GM18873 (cell line): ENCODE measurements around the gene ZBTB32.
"Not testable (repeated sequence)": the region's sequence is repeated elsewhere in the genome, so short reads cannot be mapped to it uniquely, and the experiment has no call there.

ENCODE experiments used
- ATAC-seq: cut with Tn5 transposase; IDR thresholded peaks from one replicate; pipeline ENCODE4 v1.9.1; 2021; ENCODE audit warnings: mild to moderate bottlenecking, moderate library complexity, moderate number of reproducible peaks; ENCODE audit not compliant: unreplicated experiment, low FRiP score

ZBTB32 gene, protein sequence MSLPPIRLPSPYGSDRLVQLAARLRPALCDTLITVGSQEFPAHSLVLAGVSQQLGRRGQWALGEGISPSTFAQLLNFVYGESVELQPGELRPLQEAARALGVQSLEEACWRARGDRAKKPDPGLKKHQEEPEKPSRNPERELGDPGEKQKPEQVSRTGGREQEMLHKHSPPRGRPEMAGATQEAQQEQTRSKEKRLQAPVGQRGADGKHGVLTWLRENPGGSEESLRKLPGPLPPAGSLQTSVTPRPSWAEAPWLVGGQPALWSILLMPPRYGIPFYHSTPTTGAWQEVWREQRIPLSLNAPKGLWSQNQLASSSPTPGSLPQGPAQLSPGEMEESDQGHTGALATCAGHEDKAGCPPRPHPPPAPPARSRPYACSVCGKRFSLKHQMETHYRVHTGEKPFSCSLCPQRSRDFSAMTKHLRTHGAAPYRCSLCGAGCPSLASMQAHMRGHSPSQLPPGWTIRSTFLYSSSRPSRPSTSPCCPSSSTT

DNA sequence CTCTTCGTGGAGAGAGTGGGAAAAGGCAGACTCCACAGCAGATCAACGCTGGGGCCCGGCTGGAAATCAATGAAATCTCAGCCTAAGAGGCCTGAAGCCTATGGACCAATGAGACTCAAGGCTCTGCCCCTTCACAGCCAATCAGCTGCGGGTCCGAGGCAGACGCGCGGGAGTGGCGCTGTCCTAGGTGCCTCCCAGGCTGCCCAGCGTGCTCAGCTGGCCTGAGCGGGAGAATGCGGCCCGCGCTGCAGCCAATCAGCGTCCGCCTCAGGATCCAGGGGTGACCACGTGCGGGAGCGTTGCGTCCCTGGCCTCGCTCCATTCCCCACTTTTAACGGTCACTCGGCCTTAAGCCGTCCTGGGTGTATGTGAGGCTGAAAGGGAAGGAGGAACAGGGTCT lies at the start of gene ZBTB32:
Gene ZBTB32 (plus strand): TSS at position 341 of the 400 bp plus-strand sequence. CDS start 10,069 bp downstream, outside the sequence.
- ATAC-seq: no peak

DNA sequence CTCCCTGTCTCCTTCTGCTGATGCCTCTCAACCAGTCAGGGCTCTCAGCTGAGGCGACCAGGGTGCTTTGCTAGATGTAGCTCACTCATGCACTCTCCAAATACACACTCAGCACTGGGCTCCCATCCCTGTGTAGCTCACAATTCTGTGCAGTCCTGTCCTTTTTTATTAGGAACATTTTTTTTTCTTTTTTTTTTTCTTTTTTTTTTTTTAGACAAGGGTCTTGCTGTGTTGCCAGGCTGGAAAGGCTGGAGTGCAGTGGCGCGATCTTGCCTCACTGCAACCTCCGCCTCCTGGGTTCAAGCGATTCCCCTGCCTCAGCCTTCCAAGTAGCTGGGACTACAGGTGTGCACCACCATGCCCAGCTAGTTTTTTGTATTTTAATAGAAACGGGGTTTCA lies 49.5 kb upstream of the ZBTB32 start:
- ATAC-seq: not testable (repeated sequence)

DNA sequence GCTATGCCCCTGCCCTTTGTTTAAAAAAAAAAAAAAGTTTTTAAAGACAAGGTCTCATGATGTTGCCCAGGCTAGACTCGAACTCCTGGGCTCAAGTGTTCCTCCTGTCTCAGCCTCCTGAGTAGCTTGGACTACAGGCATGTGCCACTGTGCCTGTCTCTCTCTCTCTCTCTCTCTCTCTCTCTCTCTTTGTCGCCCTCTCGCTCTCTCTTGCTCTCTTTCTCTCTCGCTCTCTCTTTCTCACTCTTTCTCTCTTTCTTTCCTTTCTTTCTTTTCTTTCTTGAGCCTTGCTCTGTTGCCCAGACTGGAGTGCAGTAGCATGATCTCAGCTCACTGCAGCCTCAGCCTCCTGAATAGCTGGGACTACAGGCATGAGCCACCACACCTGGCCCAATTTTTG lies 48.8 kb upstream of the ZBTB32 start:
- no peak for ATAC-seq

DNA sequence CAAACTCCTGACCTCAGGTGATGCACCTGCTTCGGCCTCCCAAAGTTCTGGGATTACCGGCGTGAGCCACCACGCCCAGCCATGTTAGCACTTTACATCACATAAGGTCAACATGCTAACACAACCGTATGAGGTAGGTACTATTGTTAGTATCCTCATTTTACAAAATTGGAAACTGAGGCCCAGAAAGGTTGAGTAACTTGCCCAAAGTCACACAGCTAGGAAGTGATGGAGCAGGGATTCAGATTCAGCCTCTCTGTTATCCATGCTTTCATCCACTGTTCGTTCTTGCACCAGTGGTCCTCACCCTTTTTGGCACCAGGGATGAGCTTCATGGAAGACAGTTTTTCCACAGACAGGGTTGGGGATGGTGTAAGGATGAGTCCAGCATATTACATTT lies 47.7 kb upstream of the ZBTB32 start:
- no peak for ATAC-seq

DNA sequence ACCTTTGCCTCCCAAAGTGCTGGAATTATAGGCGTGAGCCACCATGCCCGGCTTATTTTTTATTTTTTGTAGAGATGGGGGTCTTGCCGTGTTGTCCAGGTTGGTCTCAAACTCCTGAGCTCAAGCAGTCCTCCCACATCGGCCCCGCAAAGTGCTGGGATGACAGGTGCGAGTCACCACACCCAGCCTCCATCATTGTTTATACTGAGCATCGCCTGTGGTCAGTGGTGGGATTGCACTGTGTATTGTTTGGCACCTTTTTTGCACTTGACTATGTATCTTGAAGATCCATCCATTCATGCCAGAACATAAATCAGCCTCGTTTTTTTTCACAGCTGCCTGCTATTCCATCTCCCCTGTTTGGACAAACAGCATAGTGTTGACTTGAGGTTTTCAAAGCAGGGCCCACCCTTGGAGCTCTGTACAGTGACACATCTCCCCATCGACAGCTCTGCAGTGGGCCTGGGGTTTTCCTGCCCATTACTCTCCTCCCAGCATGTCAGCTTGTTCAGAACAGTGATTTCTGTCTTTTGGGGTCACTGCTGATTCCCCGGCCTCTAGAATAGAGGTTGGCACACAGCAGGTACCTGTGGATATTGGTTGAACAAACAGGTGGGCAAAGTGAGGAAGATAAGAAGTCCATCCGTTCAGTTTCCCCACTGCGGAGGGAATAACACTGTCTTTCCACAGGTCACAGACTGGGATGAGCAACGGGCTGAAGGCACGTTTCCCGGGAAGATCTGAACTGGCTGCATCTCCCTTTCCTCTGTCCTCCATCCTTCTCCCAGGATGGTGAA lies 46.3 kb upstream of the ZBTB32 start:
- no peak for ATAC-seq

DNA sequence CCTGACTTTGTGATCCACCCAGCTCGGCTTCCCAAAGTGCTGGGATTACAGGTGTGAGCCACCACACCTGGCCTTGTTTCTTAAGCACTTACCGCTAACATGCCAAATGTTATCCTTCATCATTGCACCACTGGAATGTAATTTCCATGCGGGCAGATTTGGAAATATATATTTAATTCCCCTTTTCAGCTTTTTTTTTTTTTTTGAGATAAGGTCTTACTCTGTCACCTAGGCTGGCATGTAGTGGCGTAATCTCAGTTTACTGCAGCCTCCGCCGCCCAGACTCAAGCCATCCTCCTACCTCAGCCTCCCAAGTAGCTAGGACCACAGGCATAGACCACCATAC lies 42.4 kb upstream of the ZBTB32 start:
- ATAC-seq: no peak

DNA sequence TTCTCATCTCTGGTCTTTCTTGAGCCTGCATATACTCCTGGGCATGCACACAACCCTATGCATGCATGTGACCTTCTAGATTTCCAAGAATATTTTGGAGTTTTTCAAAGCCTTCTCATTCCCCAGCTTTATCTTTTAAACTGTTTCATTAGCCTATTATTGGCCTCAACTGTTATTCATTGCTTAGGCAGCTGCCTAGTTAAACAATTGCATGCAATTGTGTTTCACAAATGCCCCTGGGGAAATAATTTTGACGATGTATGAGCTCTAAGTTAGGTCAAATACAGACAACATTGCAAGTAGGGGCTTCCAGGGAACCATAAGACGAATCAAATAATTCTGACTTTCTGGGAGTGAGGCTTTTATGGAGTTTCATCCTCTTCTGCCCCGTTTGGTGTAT lies 40.4 kb upstream of the ZBTB32 start:
- no peak for ATAC-seq

DNA sequence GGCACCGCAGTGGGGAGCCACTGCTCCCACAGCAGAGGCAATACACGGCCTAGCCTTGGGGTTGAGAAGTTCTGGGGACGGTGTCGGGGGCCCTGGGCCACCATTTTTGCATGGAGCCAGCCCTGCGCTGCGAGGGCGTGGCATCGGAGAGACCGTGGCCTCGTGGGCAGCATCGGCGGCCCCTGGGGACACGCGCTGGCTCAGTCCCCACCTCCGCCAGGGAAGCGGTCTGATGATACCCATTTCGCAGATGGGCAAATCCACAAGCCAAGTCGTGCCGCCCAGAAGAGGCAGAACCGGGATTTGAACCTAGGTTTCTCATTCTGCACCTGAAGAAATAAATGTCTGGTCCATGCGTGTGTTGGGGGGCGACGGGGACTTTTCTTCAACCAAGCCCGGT lies 39.2 kb upstream of the ZBTB32 start:
- no peak for ATAC-seq

DNA sequence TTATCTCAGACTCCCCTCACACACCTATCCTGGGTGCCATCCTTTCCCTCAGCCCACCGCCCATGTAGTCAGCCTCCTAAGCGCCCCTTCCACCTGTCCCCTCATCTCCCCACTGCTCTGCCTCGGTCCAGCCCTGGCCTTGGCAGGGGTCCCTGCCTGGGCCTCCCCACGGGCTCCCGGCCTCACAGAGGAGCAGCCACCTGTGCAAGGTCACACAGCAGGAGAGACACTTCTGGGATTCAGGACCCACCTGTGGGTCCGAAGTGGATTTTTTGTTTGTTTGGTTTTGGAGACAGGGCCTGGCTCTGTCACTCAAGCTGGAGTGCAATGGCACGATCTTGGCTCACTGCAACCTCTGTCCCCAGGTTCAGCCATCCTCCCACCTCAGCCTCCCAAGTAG lies 38.8 kb upstream of the ZBTB32 start:
- ATAC-seq: no peak

DNA sequence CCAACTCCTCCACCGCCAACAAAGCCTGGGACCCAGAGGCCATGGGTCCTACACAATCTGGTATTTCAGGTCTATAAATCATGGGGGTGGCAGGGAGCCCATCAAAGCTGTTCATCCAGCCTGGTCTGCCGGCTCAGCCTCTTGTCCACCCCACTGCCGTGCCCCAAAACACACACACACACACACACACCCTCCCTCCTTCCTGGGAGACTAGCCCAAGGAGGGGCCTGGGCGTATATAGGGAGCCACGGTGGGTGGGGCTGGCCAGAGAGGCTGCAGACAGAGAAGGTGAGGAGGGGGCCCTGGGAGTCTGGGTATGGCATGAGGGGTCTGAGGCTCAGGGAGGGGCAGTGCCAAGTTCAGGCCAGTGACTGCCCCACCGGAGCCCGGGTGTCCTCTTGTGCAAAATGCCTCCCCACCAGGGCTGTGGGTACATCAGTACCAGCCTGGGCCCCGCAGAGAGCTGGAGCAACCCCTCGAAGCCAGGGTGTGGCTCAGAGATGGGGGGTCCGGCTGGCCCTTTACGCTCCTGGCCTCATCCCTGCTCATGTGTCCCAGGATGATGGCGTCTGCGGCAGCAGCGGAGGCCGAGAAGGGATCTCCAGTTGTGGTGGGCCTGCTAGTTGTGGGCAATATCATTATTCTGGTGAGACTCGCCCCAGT lies 38.0 kb upstream of the ZBTB32 start, which contains the start of gene UPK1A:
Gene UPK1A (plus strand): TSS at position 267 of the 663 bp plus-strand sequence. CDS start 296 bp downstream, at position 563.
- no peak for ATAC-seq

DNA sequence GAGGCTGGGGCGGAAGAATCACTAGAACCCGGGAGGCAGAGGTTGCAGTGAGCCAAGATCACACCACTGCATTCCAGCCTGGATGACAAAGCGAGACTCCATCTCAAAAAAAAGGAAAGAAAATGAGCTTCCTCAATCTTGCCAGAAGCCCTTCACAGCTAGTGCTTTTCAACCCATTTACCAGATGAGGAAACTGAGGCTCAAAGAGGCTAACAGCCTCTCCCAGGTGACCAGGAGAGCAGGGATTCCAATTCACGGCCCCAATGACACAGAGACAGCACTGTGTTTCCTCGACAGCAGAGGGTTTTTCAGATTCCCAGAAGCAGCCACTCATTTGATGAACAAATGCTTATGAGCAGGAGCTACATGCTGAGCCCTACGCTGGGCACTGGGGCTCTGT lies 34.8 kb upstream of the ZBTB32 start:
- no peak for ATAC-seq

DNA sequence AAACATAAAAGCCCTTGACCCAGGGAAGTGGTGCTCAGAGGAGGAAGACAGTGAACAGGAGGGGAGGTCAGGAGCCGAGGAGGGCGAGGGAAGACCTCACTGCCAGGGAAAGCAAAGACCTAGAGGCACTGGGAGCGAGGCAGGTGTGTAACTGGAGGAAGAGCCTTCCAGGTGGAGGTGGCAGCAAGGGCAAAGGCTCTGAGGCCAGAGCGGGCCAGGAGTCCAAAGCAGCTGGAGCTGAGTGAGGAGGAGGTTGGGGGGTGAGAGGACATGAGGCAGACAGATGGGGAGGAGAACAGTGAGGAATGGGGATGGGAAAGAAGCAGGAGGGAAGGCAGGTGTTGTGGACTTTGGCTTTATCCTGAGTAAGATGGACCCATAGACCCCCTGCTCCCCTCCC lies 34.4 kb upstream of the ZBTB32 start:
- ATAC-seq: no peak

DNA sequence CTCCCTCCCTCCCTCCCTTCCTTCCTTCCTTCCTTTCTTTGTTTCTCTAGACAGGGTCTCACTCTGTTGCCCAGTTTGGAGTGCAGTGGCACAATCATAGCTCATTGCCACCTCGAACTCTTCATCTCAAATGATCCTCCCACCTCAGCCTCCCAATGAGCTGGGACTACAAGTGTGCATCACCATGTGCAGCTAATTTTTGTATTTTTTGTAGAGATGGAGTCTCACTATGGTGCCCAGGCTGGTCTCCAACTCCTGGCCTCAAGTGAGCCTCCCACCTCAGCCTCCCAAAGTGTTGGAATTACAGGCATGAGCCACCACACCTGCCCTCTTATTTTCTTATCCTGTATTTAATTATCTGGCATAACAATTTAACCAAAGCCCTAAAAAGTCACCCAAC lies 33.7 kb upstream of the ZBTB32 start:
- ATAC-seq: no peak

DNA sequence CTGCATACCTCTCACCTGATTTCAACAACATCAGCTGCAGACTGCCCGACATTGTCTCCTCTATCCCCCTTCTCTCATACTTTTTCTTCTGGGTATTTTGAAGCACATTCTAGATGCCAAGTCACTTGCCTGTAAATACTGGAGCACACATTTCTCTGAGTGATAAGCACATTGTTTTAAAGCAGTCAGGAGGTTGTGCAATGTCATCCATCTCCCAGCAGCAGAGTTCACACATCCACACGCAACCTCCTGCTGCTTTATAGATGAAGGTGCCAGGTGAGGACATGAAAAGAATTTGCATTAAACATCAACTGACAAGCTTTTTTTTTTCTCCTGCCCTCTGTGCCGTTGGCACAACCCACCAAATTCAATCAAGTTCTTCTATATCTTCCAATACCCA lies 32.5 kb upstream of the ZBTB32 start:
- no peak for ATAC-seq

DNA sequence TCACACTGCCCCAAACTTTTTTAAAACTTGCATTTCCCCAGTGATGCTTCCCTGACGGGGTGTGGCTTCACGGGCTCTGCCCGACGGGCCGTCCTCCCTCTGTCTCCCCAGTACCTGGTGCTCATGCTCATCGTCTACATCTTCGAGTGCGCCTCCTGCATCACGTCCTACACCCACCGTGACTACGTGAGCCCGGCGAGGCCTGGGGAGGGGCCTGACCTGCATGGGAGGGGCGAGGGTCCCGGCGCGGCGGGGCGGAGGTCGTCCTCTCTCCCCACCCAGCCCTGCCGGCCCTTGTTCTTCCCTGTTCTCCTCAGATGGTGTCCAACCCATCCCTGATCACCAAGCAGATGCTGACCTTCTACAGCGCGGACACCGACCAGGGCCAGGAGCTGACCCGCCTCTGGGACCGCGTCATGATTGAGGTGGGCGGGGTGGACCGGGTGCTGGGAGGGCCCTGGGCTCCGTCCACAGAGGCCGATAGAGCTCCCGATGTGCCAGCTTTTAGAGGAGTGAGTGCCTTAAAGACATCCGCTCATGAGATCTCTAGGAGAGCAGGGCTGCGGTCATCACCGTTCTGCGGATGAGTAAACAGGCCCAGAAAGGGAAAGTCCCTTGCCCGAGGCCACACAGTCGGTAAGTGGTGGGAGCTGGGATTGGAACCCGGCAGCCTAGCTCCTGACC lies 31.1 kb upstream of the ZBTB32 start:
- no peak for ATAC-seq

DNA sequence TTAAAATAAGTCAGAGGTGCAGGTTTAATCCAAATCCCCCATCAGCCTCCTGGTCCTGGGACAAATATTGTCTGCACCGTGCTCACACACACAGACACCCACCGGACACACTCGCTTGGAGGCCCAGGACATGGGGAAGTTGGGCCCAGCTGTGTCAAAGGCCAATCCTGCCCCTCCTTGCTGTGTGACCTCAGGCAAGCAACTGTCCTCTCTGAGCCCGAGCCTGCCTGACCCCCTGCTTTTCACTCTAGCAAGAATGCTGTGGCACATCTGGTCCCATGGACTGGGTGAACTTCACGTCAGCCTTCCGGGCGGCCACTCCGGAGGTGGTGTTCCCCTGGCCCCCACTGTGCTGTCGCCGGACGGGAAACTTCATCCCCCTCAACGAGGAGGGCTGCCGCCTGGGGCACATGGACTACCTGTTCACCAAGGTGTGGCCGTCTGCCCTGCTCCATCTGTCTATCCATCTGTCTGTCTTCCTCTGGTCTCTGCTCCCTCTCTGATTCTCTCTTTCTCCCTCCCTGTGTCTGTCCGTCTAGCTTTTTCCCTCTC lies 28.7 kb upstream of the ZBTB32 start:
- no peak for ATAC-seq

DNA sequence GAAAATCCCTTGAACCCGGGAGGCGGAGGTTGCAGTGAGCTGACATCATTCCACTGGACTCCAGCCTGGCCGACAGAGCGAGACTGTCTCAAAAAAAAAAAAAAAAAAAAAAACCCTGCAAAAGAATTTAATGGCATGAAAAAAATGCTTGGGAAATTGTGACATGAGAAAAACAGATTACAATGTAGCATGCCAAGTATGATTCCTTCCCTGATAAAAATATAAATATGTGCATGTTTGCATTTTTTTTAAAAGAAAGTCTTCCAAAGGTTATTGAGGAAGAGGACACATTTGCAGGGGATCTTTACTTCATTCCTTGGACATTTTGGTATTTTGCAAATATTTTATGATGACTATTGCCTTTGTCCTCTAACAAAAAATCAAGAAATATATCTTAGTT lies 14.5 kb upstream of the ZBTB32 start:
- no peak for ATAC-seq

DNA sequence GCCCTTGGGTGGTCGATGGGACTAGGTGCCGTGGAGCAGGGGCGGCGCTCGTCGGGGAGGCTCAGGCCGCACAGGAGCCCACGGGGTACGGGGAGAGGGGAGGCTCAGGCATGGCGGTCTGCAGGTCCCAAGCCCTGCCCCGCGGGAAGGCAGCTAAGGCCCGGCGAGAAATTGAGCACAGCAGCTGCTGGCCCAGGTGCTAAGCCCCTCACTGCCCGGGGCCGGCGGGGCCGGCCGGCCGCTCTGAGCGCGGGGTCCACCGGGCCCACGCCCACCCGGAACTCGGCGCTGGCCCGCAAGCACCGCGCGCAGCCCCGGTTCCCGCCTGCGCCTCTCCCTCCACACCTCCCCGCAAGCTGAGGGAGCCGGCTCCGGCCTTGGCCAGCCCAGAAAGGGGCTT lies 13.3 kb upstream of the ZBTB32 start:
- not testable (repeated sequence) for ATAC-seq

DNA sequence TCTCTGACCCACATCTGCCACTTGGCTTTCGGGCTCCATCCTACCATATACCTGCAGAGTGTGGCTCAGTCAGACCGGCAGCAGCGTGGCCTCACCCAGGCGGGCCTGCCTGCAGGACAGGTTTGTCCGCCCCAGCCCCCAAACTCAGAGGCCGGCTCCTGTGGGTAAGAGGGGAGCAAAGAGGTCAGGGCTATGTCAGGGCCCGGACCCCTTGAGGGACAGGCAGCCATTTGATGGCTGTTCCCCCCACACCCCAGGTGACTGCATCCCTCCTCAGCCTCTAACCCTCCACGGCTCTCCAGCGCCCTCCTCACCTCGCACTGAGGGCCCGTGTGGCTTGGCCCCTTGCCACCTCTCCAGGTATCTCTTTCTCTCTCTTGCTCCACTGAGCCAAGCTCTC lies 12.3 kb upstream of the ZBTB32 start:
- no peak for ATAC-seq

DNA sequence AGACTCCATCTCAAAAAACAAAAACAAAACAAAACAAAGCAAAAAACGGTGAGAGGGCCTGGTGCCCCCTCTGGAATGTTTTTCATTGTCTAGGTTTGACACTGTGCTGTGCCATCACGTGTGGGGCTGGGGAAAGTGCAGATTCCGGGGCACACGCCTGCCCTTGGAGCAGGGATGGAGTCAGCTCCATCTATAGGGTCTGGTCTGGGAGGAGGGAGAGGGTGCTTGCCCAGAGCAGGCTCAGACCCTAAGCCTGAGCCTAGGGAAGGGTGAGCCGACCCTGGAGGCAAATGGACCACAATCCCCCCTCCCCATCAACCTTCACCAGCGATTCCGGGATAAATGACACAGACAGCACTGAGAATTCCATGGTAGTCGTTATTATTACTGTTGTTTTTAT lies 10.9 kb upstream of the ZBTB32 start:
- no peak for ATAC-seq
